Left hindlimb (tissue), 1 donor: ENCODE measurements around the gene KRTAP21-1.
"Not testable (repeated sequence)": the region's sequence is repeated elsewhere in the genome, so short reads cannot be mapped to it uniquely, and the experiment has no call there.

Experiments used
- DNase-seq: peaks from one replicate; pipeline ENCODE4 v3.0.0-alpha.2; 2018

KRTAP21-1 gene

GRCh38 chr21:30755328-30755727, at the start of gene KRTAP21-1:
Gene KRTAP21-1 (minus strand): TSS chr21:30755428. CDS start chr21:30755378, 50 bp downstream.
- not testable (repeated sequence) for DNase-seq

- DNase-seq, result no peak
Observed at GRCh38 chr21:30800605-30801004, 45.4 kb upstream of the KRTAP21-1 start.

- no peak for DNase-seq
Observed at GRCh38 chr21:30793581-30794314, 38.5 kb upstream of the KRTAP21-1 start.

- DNase-seq, result no peak
Observed at GRCh38 chr21:30779249-30779648, 24.0 kb upstream of the KRTAP21-1 start.

- DNase-seq, result no peak
Observed at GRCh38 chr21:30769724-30770431, 14.7 kb upstream of the KRTAP21-1 start.

- no peak for DNase-seq
Observed at GRCh38 chr21:30760776-30761175, 5.5 kb upstream of the KRTAP21-1 start.

- DNase-seq, result no peak
Observed at GRCh38 chr21:30758306-30758705, 3.1 kb upstream of the KRTAP21-1 start.

- no peak for DNase-seq
Observed at GRCh38 chr21:30747159-30747558, 8.1 kb downstream of the KRTAP21-1 start, which contains the start of gene KRTAP21-2. Gene KRTAP21-2 (minus strand): TSS chr21:30747259. CDS start chr21:30747202, 57 bp downstream.

- no peak for DNase-seq
Observed at GRCh38 chr21:30740462-30740861, 14.8 kb downstream of the KRTAP21-1 start.

- DNase-seq, result no peak
Observed at GRCh38 chr21:30733026-30733425, 22.2 kb downstream of the KRTAP21-1 start.

- DNase-seq, result no peak
Observed at GRCh38 chr21:30726726-30727125, 28.5 kb downstream of the KRTAP21-1 start.

- DNase-seq, result no peak
Observed at GRCh38 chr21:30719401-30719800, 35.8 kb downstream of the KRTAP21-1 start.

GRCh38 chr21:30718239-30718909, 36.9 kb downstream of the KRTAP21-1 start, which contains the start of gene KRTAP21-3:
Gene KRTAP21-3 (minus strand): TSS chr21:30718777. CDS start chr21:30718759, 18 bp downstream.
- no peak for DNase-seq

GRCh38 chr21:30717105-30717504, 38.1 kb downstream of the KRTAP21-1 start:
- no peak for DNase-seq

- DNase-seq, result no peak
Observed at GRCh38 chr21:30714946-30715345, 40.3 kb downstream of the KRTAP21-1 start.

GRCh38 chr21:30714456-30714855, 40.8 kb downstream of the KRTAP21-1 start:
- DNase-seq, result no peak

GRCh38 chr21:30713766-30714165, 41.5 kb downstream of the KRTAP21-1 start:
- DNase-seq, result no peak

GRCh38 chr21:30710499-30710898, 44.7 kb downstream of the KRTAP21-1 start:
- DNase-seq, result no peak

GRCh38 chr21:30707409-30707808, 47.8 kb downstream of the KRTAP21-1 start:
- no peak for DNase-seq
